CD4-positive, alpha-beta T cell treated with Interleukin-4 for 4 hours (primary cell): ENCODE results near the gene CHN2.
"Not testable (repeated sequence)": the region's sequence is repeated elsewhere in the genome, so short reads cannot be mapped to it uniquely, and the experiment has no call there.

Experiments
- DNase-seq: peaks from one replicate; pipeline ENCODE4 v3.0.0-alpha.2; 2020

CHN2 gene

GRCh38 chr7:29510028-29510427 is 315.5 kb downstream of the CHN2 start:
- DNase-seq: no peak

- no peak for DNase-seq
Observed at GRCh38 chr7:29511337-29511736, 316.8 kb downstream of the CHN2 start.

GRCh38 chr7:29511851-29512250 is 317.3 kb downstream of the CHN2 start:
- DNase-seq: no peak

- no peak for DNase-seq
Observed at GRCh38 chr7:29516491-29516890, 321.9 kb downstream of the CHN2 start.

DNA sequence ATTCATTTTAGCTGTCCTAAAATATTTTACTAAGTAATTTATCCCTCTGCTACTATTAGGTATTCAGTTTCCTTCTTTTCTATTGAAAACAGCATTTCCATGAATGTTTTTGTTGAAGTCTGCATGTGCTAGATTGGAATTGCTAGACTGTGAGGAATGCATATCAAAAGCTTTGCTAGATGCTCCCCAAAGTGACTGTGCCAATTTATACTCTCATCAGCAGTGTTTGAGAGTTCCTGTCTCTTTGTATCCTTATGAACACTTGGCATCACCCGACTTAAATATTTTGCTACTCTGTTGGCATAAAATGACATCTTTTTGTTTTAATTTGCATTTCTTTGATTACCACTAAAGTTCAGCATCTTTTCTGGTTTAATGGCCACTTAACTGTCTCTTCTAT is 324.0 kb downstream of the CHN2 start:
- no peak for DNase-seq

- DNase-seq: no peak
Observed at GRCh38 chr7:29523728-29524127, 329.2 kb downstream of the CHN2 start.

DNA sequence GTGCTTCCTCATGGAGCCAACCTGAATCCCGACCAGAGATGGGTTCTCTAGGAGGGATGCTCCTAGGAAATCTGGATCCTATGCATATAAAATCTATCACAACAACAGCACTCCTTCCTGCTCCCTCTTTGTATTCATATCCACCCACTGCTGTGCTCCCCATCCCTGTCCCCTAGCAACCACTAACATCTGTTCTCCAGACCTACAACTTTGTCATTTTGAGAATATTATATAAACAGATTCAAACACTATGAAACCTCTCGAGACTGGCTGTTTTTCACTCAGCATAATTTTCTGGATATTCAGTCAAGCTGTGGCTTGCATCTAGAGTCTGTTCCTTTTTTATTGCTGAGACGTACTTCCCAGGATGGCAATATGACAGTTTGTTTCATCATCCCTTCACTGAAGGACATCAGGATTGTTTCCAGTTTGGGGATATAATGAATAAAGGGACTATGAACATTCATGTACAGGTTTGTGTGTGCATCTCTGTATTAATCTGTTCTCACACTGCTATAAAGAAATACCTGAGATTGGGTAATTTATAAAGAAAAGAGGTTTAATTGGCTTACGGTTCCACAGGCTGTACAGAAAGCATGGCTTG is 333.0 kb downstream of the CHN2 start:
- DNase-seq: no peak

DNA sequence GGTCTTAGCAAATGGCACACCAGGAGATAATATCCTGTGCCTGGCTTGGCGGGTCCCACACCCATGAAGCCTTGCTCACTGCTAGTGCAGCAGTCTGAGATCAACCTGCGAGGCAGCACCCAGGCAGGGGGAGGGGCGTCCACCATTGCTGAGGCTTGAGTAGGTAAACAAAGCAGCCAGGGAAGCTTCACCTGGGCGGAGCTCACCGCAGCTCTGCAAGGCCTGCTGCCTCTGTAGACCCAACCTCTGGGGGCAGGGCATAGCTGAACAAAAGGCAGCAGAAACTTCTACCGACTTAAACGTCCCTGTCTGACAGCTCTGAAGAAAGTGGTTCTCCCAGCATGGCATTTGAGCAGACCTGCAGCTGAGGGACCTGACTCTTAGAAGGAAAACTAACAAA is 334.0 kb downstream of the CHN2 start:
- DNase-seq: not testable (repeated sequence)
